ENCODE results near the gene SDHB. TPM values are rescaled to one million over a fixed set of nuclear protein-coding genes. Genes with fewer than 3 reads are reported as not detected.

The SDHB gene
- total RNA-seq, 1 donor from 2014 or later, result 61.2 TPM

DNA sequence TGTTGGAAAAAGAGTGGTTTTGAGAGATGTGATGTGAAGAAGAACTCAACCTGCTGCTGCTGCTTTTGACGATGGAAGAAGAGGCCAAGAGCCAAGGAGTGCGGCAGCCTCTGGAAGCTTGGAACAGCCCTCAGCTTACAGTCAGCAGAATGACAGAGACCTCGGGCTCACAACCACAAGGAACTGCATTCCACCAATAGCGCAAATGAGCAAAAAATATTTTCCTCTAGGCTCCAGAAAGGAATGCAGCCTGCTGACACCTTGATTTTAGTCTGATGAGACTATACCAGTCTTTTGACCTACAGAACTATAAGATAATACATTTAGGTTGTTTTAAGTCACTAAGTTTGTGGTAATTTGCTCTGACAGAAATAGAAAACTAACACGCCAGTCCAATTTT is 10.2 kb downstream of the SDHB start:
- Histone ChIP-seq H3K4me1 (peaks cover 6% of the 10 kb centered on the region), H3K9me3 (ENCODE audit: low read depth) (no peaks in the 10 kb centered on the region), H3K9ac (no peak overlapping the region), H3K4me2 (no peak overlapping the region), H4K20me1 (ENCODE audit: low read depth) (peaks cover 9% of the 10 kb centered on the region), H3K4me3 (no peak overlapping the region), H3K36me3 (no peaks in the 10 kb centered on the region), H3K27ac (no peak overlapping the region), H2AFZ (replicated peaks) (no peak overlapping the region), H3K27me3 (no peaks in the 10 kb centered on the region), H3K79me2 (ENCODE audit: low read depth) (peaks cover 28% of the 10 kb centered on the region), H3F3A (ENCODE audit: low read depth) (peaks cover 23% of the 10 kb centered on the region)
- no peak overlapping the region for H3K27ac Mint-ChIP-seq
- DNase-seq (ENCODE audit: low spot score), result no peak
- H3K9me3 Mint-ChIP-seq, result no peaks in the 10 kb centered on the region
- no peak overlapping the region for H3K4me3 Mint-ChIP-seq
- H3K27me3 Mint-ChIP-seq (ENCODE audit: insufficient read depth, low read depth), result no peaks in the 10 kb centered on the region
- TF ChIP-seq EZH2phosphoT487 (IDR thresholded peaks at IDR 0.05) (no peak), EZH2 (IDR thresholded peaks at IDR 0.05) (no peak)
- TF ChIP-seq, protein P1, sequence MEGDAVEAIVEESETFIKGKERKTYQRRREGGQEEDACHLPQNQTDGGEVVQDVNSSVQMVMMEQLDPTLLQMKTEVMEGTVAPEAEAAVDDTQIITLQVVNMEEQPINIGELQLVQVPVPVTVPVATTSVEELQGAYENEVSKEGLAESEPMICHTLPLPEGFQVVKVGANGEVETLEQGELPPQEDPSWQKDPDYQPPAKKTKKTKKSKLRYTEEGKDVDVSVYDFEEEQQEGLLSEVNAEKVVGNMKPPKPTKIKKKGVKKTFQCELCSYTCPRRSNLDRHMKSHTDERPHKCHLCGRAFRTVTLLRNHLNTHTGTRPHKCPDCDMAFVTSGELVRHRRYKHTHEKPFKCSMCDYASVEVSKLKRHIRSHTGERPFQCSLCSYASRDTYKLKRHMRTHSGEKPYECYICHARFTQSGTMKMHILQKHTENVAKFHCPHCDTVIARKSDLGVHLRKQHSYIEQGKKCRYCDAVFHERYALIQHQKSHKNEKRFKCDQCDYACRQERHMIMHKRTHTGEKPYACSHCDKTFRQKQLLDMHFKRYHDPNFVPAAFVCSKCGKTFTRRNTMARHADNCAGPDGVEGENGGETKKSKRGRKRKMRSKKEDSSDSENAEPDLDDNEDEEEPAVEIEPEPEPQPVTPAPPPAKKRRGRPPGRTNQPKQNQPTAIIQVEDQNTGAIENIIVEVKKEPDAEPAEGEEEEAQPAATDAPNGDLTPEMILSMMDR (IDR thresholded peaks at IDR 0.05), result no peak
- peaks cover 11% of the 10 kb centered on the region for H3K36me3 Mint-ChIP-seq
- peaks cover 15% of the 10 kb centered on the region for H3K4me1 Mint-ChIP-seq

DNA sequence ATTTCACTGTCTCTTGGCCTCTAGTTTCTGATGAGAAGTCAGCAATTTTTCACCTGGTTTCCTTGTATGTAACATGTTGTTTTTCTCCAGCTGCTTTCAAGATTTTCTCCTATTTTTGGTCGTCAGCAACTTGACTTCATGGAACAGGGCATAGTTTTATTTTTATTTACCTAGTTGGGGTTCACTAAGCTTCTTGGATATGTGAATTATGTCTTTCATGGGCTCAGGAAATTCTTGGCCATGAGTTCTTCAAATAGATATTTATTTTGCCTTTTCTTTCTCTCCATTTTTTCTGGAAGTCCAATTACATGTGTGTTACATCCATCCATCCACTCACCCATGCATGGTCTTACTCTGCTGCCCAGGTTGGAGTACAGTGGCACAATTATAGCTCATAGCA is 13.7 kb downstream of the SDHB start:
- Histone ChIP-seq H3F3A (ENCODE audit: low read depth) (peaks cover 11% of the 10 kb centered on the region), H3K79me2 (ENCODE audit: low read depth) (peaks cover 8% of the 10 kb centered on the region), H3K36me3 (no peaks in the 10 kb centered on the region), H3K4me3 (no peak overlapping the region), H3K4me2 (no peak overlapping the region), H4K20me1 (ENCODE audit: low read depth) (peaks cover 2% of the 10 kb centered on the region), H3K27ac (no peak overlapping the region), H3K9ac (no peak overlapping the region), H3K4me1 (no peaks in the 10 kb centered on the region), H3K27me3 (no peaks in the 10 kb centered on the region), H3K9me3 (ENCODE audit: low read depth) (no peaks in the 10 kb centered on the region), H2AFZ (replicated peaks) (no peak overlapping the region)
- Mint-ChIP-seq H3K4me3 (no peak overlapping the region), H3K36me3 (peaks cover 14% of the 10 kb centered on the region), H3K9me3 (no peaks in the 10 kb centered on the region), H3K27ac (no peak overlapping the region), H3K27me3 (ENCODE audit: insufficient read depth, low read depth) (no peaks in the 10 kb centered on the region), H3K4me1 (peaks cover 6% of the 10 kb centered on the region)
- TF ChIP-seq EZH2 (IDR thresholded peaks at IDR 0.05) (no peak), EZH2phosphoT487 (IDR thresholded peaks at IDR 0.05) (no peak)
- TF ChIP-seq, protein P1 (IDR thresholded peaks at IDR 0.05), result no peak
- no peak for DNase-seq (ENCODE audit: low spot score)

DNA sequence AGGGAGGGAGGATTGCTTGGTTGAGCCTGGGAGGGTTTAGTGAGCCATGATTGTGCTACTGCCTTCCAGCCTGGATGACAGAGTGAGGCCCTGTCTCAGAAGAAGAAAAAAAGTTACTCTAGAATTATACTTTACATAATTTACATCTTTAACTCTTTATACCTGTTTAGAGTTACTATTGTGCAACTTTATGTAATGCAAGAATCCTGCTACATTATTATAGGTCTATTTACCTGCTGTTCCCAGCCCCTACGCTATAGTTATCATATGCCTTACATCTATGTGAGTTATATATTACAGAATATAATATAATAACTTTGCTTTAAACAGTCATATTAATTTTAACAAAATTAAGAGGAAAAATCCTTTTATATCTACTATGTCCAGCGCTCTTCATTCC is 14.3 kb downstream of the SDHB start:
- no peak overlapping the region for H3K4me2 ChIP-seq
- H3K9me3 Mint-ChIP-seq, result no peaks in the 10 kb centered on the region
- H3K27me3 ChIP-seq, result no peaks in the 10 kb centered on the region
- DNase-seq (ENCODE audit: low spot score), result no peak
- H3K27ac ChIP-seq, result no peak overlapping the region
- H3K27me3 Mint-ChIP-seq (ENCODE audit: insufficient read depth, low read depth), result no peaks in the 10 kb centered on the region
- no peaks in the 10 kb centered on the region for H3K36me3 ChIP-seq
- H3K4me1 ChIP-seq, result no peaks in the 10 kb centered on the region
- H3K9ac ChIP-seq, result no peak overlapping the region
- peaks cover 2% of the 10 kb centered on the region for H3K79me2 ChIP-seq (ENCODE audit: low read depth)
- peaks cover 8% of the 10 kb centered on the region for H3F3A ChIP-seq (ENCODE audit: low read depth)
- no peak overlapping the region for H3K27ac Mint-ChIP-seq
- no peaks in the 10 kb centered on the region for H4K20me1 ChIP-seq (ENCODE audit: low read depth)
- TF ChIP-seq, protein P1 (IDR thresholded peaks at IDR 0.05), result no peak
- no peak for TF ChIP-seq EZH2 (IDR thresholded peaks at IDR 0.05)
- no peak for TF ChIP-seq EZH2phosphoT487 (IDR thresholded peaks at IDR 0.05)
- H3K4me3 ChIP-seq, result no peak overlapping the region
- peaks cover 14% of the 10 kb centered on the region for H3K36me3 Mint-ChIP-seq
- no peak overlapping the region for H3K4me3 Mint-ChIP-seq
- no peak overlapping the region for H2AFZ ChIP-seq (replicated peaks)
- H3K9me3 ChIP-seq (ENCODE audit: low read depth), result no peaks in the 10 kb centered on the region
- H3K4me1 Mint-ChIP-seq, result peaks cover 3% of the 10 kb centered on the region
